ENCODE data around the gene AK1.

- TF ChIP-seq CTCF (IDR thresholded peaks at IDR 0.05; ENCODE audit: low read length) (no peak), EZH2phosphoT487 (IDR thresholded peaks at IDR 0.05; ENCODE audit: low read length) (no peak)
Observed at GRCh38 chr9:127897193-127897692, 19.8 kb upstream of the AK1 start.
